HEK293 (cell line): ENCODE results near the gene SHTN1.

Source experiments
- CTCF ChIA-PET: fragments of 350-600 bp; formaldehyde crosslinking; extraction: SDS; loops from one replicate; lab custom pipeline; 2021; ENCODE audit warnings: antibody characterized with exemption; lab: Yijun Ruan, JAX
- POLR2A ChIA-PET: fragments of 300-600 bp; formaldehyde crosslinking; extraction: SDS; loops from one replicate; lab custom pipeline; 2020; ENCODE audit warnings: antibody characterized with exemption, inconsistent platforms; lab: Yijun Ruan, JAX
- H3K27ac ChIP-seq: fragments of 200-500 bp; sonication (Bioruptor generic); 2 replicates; pipeline ENCODE4 v1.5.1; 2014; ENCODE audit warnings: low read depth, low read length, control low read depth, inconsistent platforms; ENCODE audit errors: extremely low read depth
- H3K36me3 ChIP-seq, 2 experiments: fragments of 200-500 bp in 1 of 2; sonication (Bioruptor generic) in 1 of 2; 1 replicate in 1 of 2; 2 replicates in 1 of 2; pipeline ENCODE4 v1.5.1; 2014 to 2017; ENCODE audit warnings: inconsistent platforms in 2 of 2, low read length in 2 of 2; ENCODE audit not compliant: control insufficient read depth in 2 of 2, insufficient read depth in 1 of 2
- H3K4me1 ChIP-seq: fragments of 200-500 bp; sonication (Bioruptor generic); 2 replicates; pipeline ENCODE4 v1.5.1; 2014; ENCODE audit warnings: mild to moderate bottlenecking, low read length, inconsistent platforms; ENCODE audit not compliant: control insufficient read depth, insufficient read depth
- H3K4me3 ChIP-seq: 2 replicates; pipeline ENCODE4 v1.5.1; 2011; ENCODE audit warnings: low read depth, mild to moderate bottlenecking, control low read depth, low read length, moderate library complexity
- H3K9me3 ChIP-seq: fragments of 200-500 bp; sonication (Bioruptor generic); 2 replicates; pipeline ENCODE4 v1.5.1; 2014; ENCODE audit warnings: low read depth, low read length, inconsistent platforms; ENCODE audit not compliant: control insufficient read depth, insufficient read depth
- ZBTB20 ChIP-seq: fragments of 450-650 bp; formaldehyde crosslinking; IDR thresholded peaks from 2 replicates; pipeline ENCODE4 v1.5.1; 2016; ENCODE audit warnings: missing biosample characterization, missing genetic modification characterization
- ZNF202 ChIP-seq: fragments of 450-650 bp; formaldehyde crosslinking; IDR thresholded peaks from 2 replicates; pipeline ENCODE4 v1.5.1; 2016; ENCODE audit warnings: missing biosample characterization, missing genetic modification characterization, borderline replicate concordance
- ZNF302 ChIP-seq: fragments of 450-650 bp; formaldehyde crosslinking; IDR thresholded peaks from 2 replicates; pipeline ENCODE4 v1.5.1; 2016; ENCODE audit warnings: missing biosample characterization, missing genetic modification characterization, low read depth
- ZNF416 ChIP-seq: fragments of 450-650 bp; formaldehyde crosslinking; IDR thresholded peaks from 2 replicates; pipeline ENCODE4 v1.5.1; 2016; ENCODE audit warnings: missing biosample characterization, missing genetic modification characterization
- ZNF433 ChIP-seq: fragments of 450-650 bp; formaldehyde crosslinking; IDR thresholded peaks from 2 replicates; pipeline ENCODE4 v1.5.1; 2016; ENCODE audit warnings: missing biosample characterization, missing genetic modification characterization, low read depth
- ZNF548 ChIP-seq: fragments of 450-650 bp; formaldehyde crosslinking; IDR thresholded peaks from 2 replicates; pipeline ENCODE4 v1.5.1; 2016; ENCODE audit warnings: missing biosample characterization, missing genetic modification characterization
- ZNF600 ChIP-seq: fragments of 450-650 bp; formaldehyde crosslinking; IDR thresholded peaks from 2 replicates; pipeline ENCODE4 v1.5.1; 2016; ENCODE audit warnings: missing biosample characterization, missing genetic modification characterization
- ZNF658 ChIP-seq: fragments of 450-650 bp; formaldehyde crosslinking; IDR thresholded peaks from 2 replicates; pipeline ENCODE4; 2016; ENCODE audit warnings: missing biosample characterization, missing genetic modification characterization
- ZNF768 ChIP-seq: fragments of 450-650 bp; formaldehyde crosslinking; IDR thresholded peaks from 2 replicates; pipeline ENCODE4 v1.5.1; 2018; ENCODE audit warnings: missing biosample characterization, mild to moderate bottlenecking, missing genetic modification characterization
- ZNF837 ChIP-seq: fragments of 450-650 bp; formaldehyde crosslinking; IDR thresholded peaks from 2 replicates; pipeline ENCODE4 v1.5.1; 2016; ENCODE audit warnings: missing biosample characterization, missing genetic modification characterization
- TF ChIP-seq, protein P1 (sequence below): fragments of 450-650 bp; formaldehyde crosslinking; IDR thresholded peaks from 2 replicates; pipeline ENCODE4 v1.5.1; 2016; ENCODE audit warnings: missing biosample characterization, missing genetic modification characterization, low read depth
- TF ChIP-seq, protein P2 (sequence below): fragments of 450-650 bp; formaldehyde crosslinking; IDR thresholded peaks from 2 replicates; pipeline ENCODE4 v1.5.1; 2017; ENCODE audit warnings: missing biosample characterization, missing genetic modification characterization
- TF ChIP-seq, protein P3 (sequence below): fragments of 450-650 bp; formaldehyde crosslinking; IDR thresholded peaks from 2 replicates; pipeline ENCODE4 v1.5.1; 2017; ENCODE audit warnings: missing biosample characterization, missing genetic modification characterization
- TF ChIP-seq, protein P4 (sequence below): fragments of 450-650 bp; formaldehyde crosslinking; IDR thresholded peaks from 2 replicates; pipeline ENCODE4 v1.5.1; 2016; ENCODE audit warnings: missing biosample characterization, missing genetic modification characterization
- TF ChIP-seq, protein P5 (sequence below): fragments of 450-650 bp; formaldehyde crosslinking; IDR thresholded peaks from 2 replicates; pipeline ENCODE4 v1.5.1; 2016; ENCODE audit warnings: missing biosample characterization, missing genetic modification characterization
- TF ChIP-seq, protein P6 (sequence below): fragments of 450-650 bp; formaldehyde crosslinking; IDR thresholded peaks from 2 replicates; pipeline ENCODE4 v1.5.1; 2016; ENCODE audit warnings: missing biosample characterization, missing genetic modification characterization, borderline replicate concordance
- TF ChIP-seq, protein P7 (sequence below): fragments of 450-650 bp; formaldehyde crosslinking; IDR thresholded peaks from 2 replicates; pipeline ENCODE4 v1.5.1; 2017; ENCODE audit warnings: missing biosample characterization, missing genetic modification characterization
- TF ChIP-seq, protein P8 (sequence below): fragments of 450-650 bp; formaldehyde crosslinking; IDR thresholded peaks from 2 replicates; pipeline ENCODE4 v1.5.1; 2017; ENCODE audit warnings: missing biosample characterization, missing genetic modification characterization

SHTN1 gene

DNA sequence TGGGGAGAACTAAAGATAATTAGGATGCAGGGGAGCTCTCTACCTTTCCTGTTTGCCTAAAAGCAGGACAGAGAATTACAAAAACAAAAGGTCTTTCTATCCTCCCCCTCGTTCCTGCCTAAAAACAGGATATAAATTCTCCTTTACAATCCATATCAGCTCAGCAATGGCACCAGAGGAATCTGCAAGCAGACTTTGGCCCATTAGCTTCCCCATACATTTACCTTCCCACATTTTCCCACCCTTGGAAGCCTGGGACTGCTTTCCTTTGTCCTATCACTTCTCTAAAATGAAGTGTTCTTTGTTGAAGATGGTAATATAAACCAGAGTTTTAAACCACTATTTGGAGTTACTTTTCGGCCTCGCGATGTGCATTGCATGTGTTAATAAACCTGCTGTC lies 15.5 kb downstream of the SHTN1 start:
- no peak overlapping the region for H3K27ac ChIP-seq
- H3K4me1 ChIP-seq = peaks cover 10% of the 10 kb centered on the region
- ChIA-PET CTCF (interaction anchor here (0.6 kb wide), 1 partner anchor 173 kb away, joined by 3 read pairs; no protein-coding TSS in a partner anchor), POLR2A (interaction anchor here (0.6 kb wide), 1 partner anchor 1341 kb away, joined by 3 read pairs; no protein-coding TSS in a partner anchor)
- H3K9me3 ChIP-seq = no peaks in the 10 kb centered on the region
- no peaks in the 10 kb centered on the region for H3K36me3 ChIP-seq
- no peak overlapping the region for H3K4me3 ChIP-seq
- TF ChIP-seq, protein P1, sequence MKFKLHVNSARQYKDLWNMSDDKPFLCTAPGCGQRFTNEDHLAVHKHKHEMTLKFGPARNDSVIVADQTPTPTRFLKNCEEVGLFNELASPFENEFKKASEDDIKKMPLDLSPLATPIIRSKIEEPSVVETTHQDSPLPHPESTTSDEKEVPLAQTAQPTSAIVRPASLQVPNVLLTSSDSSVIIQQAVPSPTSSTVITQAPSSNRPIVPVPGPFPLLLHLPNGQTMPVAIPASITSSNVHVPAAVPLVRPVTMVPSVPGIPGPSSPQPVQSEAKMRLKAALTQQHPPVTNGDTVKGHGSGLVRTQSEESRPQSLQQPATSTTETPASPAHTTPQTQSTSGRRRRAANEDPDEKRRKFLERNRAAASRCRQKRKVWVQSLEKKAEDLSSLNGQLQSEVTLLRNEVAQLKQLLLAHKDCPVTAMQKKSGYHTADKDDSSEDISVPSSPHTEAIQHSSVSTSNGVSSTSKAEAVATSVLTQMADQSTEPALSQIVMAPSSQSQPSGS (tag by site-specific recombination) = no peak
- TF ChIP-seq ZNF600 (tag by site-specific recombination) (peak; percentile 48; the same call in 1 of the 2 replicates), ZNF302 (tag by site-specific recombination) (no peak)

DNA sequence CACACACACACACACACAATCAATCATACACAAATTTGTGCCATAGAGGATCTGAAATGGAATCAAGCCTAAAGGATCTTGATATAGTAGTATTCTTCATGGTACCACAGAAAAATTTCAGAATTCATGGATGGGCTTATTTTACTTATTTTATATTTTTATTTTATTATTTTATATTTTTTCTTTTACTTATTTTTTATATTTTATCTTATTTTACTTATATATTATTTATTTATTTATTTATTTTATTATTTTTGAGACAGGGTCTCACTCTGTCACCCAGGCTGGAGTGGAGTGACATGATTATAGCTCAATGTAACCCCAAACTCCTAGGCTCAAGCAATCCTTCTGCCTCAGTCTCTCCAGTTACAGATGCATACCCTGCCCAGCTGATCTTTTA lies 16.7 kb downstream of the SHTN1 start:
- no peaks in the 10 kb centered on the region for H3K9me3 ChIP-seq
- no peak overlapping the region for H3K4me3 ChIP-seq
- H3K4me1 ChIP-seq = peaks cover 10% of the 10 kb centered on the region
- H3K36me3 ChIP-seq = no peaks in the 10 kb centered on the region
- no peak overlapping the region for H3K27ac ChIP-seq
- CTCF ChIA-PET = interaction anchor here (0.7 kb wide), 1 partner anchor 124 kb away, joined by 3 read pairs; no protein-coding TSS in a partner anchor
- POLR2A ChIA-PET = no interaction called here
- TF ChIP-seq ZNF202 (tag by site-specific recombination) (no peak), ZNF433 (tag by site-specific recombination) (no peak), ZNF658 (tag by site-specific recombination) (no peak), ZNF416 (tag by site-specific recombination) (no peak), ZNF768 (tag by site-specific recombination) (no peak), ZBTB20 (tag by site-specific recombination) (no peak), ZNF548 (no peak), ZNF837 (no peak)
- TF ChIP-seq, protein P2, sequence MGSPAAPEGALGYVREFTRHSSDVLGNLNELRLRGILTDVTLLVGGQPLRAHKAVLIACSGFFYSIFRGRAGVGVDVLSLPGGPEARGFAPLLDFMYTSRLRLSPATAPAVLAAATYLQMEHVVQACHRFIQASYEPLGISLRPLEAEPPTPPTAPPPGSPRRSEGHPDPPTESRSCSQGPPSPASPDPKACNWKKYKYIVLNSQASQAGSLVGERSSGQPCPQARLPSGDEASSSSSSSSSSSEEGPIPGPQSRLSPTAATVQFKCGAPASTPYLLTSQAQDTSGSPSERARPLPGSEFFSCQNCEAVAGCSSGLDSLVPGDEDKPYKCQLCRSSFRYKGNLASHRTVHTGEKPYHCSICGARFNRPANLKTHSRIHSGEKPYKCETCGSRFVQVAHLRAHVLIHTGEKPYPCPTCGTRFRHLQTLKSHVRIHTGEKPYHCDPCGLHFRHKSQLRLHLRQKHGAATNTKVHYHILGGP (tag by site-specific recombination) = no peak
- TF ChIP-seq, protein P3, sequence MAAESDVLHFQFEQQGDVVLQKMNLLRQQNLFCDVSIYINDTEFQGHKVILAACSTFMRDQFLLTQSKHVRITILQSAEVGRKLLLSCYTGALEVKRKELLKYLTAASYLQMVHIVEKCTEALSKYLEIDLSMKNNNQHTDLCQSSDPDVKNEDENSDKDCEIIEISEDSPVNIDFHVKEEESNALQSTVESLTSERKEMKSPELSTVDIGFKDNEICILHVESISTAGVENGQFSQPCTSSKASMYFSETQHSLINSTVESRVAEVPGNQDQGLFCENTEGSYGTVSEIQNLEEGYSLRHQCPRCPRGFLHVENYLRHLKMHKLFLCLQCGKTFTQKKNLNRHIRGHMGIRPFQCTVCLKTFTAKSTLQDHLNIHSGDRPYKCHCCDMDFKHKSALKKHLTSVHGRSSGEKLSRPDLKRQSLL (tag by site-specific recombination) = no peak
- TF ChIP-seq, protein P4, sequence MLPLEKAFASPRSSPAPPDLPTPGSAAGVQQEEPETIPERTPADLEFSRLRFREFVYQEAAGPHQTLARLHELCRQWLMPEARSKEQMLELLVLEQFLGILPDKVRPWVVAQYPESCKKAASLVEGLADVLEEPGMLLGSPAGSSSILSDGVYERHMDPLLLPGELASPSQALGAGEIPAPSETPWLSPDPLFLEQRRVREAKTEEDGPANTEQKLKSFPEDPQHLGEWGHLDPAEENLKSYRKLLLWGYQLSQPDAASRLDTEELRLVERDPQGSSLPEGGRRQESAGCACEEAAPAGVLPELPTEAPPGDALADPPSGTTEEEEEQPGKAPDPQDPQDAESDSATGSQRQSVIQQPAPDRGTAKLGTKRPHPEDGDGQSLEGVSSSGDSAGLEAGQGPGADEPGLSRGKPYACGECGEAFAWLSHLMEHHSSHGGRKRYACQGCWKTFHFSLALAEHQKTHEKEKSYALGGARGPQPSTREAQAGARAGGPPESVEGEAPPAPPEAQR = no peak
- TF ChIP-seq, protein P5, sequence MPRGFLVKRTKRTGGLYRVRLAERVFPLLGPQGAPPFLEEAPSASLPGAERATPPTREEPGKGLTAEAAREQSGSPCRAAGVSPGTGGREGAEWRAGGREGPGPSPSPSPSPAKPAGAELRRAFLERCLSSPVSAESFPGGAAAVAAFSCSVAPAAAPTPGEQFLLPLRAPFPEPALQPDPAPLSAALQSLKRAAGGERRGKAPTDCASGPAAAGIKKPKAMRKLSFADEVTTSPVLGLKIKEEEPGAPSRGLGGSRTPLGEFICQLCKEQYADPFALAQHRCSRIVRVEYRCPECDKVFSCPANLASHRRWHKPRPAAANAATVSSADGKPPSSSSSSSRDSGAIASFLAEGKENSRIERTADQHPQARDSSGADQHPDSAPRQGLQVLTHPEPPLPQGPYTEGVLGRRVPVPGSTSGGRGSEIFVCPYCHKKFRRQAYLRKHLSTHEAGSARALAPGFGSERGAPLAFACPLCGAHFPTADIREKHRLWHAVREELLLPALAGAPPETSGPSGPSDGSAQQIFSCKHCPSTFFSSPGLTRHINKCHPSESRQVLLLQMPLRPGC = no peak
- TF ChIP-seq, protein P6, sequence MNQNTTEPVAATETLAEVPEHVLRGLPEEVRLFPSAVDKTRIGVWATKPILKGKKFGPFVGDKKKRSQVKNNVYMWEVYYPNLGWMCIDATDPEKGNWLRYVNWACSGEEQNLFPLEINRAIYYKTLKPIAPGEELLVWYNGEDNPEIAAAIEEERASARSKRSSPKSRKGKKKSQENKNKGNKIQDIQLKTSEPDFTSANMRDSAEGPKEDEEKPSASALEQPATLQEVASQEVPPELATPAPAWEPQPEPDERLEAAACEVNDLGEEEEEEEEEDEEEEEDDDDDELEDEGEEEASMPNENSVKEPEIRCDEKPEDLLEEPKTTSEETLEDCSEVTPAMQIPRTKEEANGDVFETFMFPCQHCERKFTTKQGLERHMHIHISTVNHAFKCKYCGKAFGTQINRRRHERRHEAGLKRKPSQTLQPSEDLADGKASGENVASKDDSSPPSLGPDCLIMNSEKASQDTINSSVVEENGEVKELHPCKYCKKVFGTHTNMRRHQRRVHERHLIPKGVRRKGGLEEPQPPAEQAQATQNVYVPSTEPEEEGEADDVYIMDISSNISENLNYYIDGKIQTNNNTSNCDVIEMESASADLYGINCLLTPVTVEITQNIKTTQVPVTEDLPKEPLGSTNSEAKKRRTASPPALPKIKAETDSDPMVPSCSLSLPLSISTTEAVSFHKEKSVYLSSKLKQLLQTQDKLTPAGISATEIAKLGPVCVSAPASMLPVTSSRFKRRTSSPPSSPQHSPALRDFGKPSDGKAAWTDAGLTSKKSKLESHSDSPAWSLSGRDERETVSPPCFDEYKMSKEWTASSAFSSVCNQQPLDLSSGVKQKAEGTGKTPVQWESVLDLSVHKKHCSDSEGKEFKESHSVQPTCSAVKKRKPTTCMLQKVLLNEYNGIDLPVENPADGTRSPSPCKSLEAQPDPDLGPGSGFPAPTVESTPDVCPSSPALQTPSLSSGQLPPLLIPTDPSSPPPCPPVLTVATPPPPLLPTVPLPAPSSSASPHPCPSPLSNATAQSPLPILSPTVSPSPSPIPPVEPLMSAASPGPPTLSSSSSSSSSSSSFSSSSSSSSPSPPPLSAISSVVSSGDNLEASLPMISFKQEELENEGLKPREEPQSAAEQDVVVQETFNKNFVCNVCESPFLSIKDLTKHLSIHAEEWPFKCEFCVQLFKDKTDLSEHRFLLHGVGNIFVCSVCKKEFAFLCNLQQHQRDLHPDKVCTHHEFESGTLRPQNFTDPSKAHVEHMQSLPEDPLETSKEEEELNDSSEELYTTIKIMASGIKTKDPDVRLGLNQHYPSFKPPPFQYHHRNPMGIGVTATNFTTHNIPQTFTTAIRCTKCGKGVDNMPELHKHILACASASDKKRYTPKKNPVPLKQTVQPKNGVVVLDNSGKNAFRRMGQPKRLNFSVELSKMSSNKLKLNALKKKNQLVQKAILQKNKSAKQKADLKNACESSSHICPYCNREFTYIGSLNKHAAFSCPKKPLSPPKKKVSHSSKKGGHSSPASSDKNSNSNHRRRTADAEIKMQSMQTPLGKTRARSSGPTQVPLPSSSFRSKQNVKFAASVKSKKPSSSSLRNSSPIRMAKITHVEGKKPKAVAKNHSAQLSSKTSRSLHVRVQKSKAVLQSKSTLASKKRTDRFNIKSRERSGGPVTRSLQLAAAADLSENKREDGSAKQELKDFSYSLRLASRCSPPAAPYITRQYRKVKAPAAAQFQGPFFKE = no peak
- TF ChIP-seq, protein P7, sequence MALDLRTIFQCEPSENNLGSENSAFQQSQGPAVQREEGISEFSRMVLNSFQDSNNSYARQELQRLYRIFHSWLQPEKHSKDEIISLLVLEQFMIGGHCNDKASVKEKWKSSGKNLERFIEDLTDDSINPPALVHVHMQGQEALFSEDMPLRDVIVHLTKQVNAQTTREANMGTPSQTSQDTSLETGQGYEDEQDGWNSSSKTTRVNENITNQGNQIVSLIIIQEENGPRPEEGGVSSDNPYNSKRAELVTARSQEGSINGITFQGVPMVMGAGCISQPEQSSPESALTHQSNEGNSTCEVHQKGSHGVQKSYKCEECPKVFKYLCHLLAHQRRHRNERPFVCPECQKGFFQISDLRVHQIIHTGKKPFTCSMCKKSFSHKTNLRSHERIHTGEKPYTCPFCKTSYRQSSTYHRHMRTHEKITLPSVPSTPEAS (tag by site-specific recombination) = no peak
- TF ChIP-seq, protein P8, sequence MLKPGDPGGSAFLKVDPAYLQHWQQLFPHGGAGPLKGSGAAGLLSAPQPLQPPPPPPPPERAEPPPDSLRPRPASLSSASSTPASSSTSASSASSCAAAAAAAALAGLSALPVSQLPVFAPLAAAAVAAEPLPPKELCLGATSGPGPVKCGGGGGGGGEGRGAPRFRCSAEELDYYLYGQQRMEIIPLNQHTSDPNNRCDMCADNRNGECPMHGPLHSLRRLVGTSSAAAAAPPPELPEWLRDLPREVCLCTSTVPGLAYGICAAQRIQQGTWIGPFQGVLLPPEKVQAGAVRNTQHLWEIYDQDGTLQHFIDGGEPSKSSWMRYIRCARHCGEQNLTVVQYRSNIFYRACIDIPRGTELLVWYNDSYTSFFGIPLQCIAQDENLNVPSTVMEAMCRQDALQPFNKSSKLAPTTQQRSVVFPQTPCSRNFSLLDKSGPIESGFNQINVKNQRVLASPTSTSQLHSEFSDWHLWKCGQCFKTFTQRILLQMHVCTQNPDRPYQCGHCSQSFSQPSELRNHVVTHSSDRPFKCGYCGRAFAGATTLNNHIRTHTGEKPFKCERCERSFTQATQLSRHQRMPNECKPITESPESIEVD (tag by site-specific recombination) = no peak
